Bronchial epithelial cell (primary cell): ENCODE measurements around the gene TMEM200B. TPM values are rescaled to one million over a fixed set of nuclear protein-coding genes. Genes with fewer than 3 reads are reported as not detected.

Source experiments
- DNase-seq: peaks from one replicate; pipeline ENCODE4 v3.0.0-alpha.2; 2010; ENCODE audit warnings: low read depth
- FAIRE-seq: peaks from 2 replicates; lab custom pipeline; 2011; peaks lifted over from hg19 to GRCh38; lab: Jason Lieb, UNC
- H3K27me3 ChIP-seq: 2 replicates; pipeline ENCODE4 v1.5.1; 2011; ENCODE audit warnings: low read length; ENCODE audit not compliant: control insufficient read depth, insufficient read depth
- H3K36me3 ChIP-seq: 2 replicates; pipeline ENCODE4 v1.5.1; 2011; ENCODE audit warnings: low read length; ENCODE audit not compliant: control insufficient read depth, insufficient read depth
- H3K4me3 ChIP-seq: 2 replicates; pipeline ENCODE4 v1.5.1; 2011; ENCODE audit warnings: mild to moderate bottlenecking, low read depth, low read length, control low read depth
- CTCF ChIP-seq: IDR thresholded peaks from 2 replicates; pipeline ENCODE4 v1.5.1; 2011; ENCODE audit warnings: mild to moderate bottlenecking, moderate library complexity, low read length, control low read depth, inconsistent platforms; ENCODE audit not compliant: insufficient read depth, severe bottlenecking
- total RNA-seq: library from RNA; depleted of rRNA; stranded (reverse); fragments of >200 nt; gene quantifications from 2 replicates; pipeline ENCODE4 v1.2.1, GENCODE V29; 2014

Gene TMEM200B
- total RNA-seq, 1 donor from 2014 or later: 1.1 TPM

- H3K4me3 ChIP-seq: peak overlapping the region; percentile 14
- TF ChIP-seq CTCF: no peak
- no peak for FAIRE-seq
- H3K36me3 ChIP-seq: no peaks in the 10 kb centered on the region
- H3K27me3 ChIP-seq: peaks cover 17% of the 10 kb centered on the region
- no peak for DNase-seq
Observed at GRCh38 chr1:29123053-29123886, 433 bp downstream of the TMEM200B start.

- no peak for TF ChIP-seq CTCF
- DNase-seq: peak; percentile 24
- no peak for FAIRE-seq
- Histone ChIP-seq H3K4me3 (peak overlapping the region; percentile 26), H3K27me3 (peaks cover 17% of the 10 kb centered on the region), H3K36me3 (no peaks in the 10 kb centered on the region)
Observed at GRCh38 chr1:29122682-29123052, 1.0 kb downstream of the TMEM200B start.

- FAIRE-seq (no peak), DNase-seq (no peak)
- no peak for TF ChIP-seq CTCF
- peaks cover under 1% of the 10 kb centered on the region for H3K36me3 ChIP-seq
- H3K27me3 ChIP-seq: peaks cover 17% of the 10 kb centered on the region
- H3K4me3 ChIP-seq: peak overlapping the region; percentile 26
Observed at GRCh38 chr1:29121936-29122681, 1.6 kb downstream of the TMEM200B start.

- DNase-seq (no peak), FAIRE-seq (no peak)
- peaks cover 17% of the 10 kb centered on the region for H3K27me3 ChIP-seq
- peaks cover 1% of the 10 kb centered on the region for H3K36me3 ChIP-seq
- no peak for TF ChIP-seq CTCF
- peak overlapping the region; percentile 26 for H3K4me3 ChIP-seq
Observed at GRCh38 chr1:29121516-29121935, 2.2 kb downstream of the TMEM200B start.

GRCh38 chr1:29120947-29121485 is 2.7 kb downstream of the TMEM200B start:
- no peak overlapping the region for H3K4me3 ChIP-seq
- peak; percentile 65 for TF ChIP-seq CTCF
- H3K27me3 ChIP-seq: peaks cover 17% of the 10 kb centered on the region
- DNase-seq: no peak
- FAIRE-seq: no peak
- peaks cover 1% of the 10 kb centered on the region for H3K36me3 ChIP-seq
